ENCODE results near the gene GAK.

GAK gene

GRCh38 chr4:909821-910220, 22.3 kb downstream of the GAK start:
- DNase-seq (ENCODE audit: extremely low read depth in 1 of 2, low read depth in 1 of 2) = no peak

DNA sequence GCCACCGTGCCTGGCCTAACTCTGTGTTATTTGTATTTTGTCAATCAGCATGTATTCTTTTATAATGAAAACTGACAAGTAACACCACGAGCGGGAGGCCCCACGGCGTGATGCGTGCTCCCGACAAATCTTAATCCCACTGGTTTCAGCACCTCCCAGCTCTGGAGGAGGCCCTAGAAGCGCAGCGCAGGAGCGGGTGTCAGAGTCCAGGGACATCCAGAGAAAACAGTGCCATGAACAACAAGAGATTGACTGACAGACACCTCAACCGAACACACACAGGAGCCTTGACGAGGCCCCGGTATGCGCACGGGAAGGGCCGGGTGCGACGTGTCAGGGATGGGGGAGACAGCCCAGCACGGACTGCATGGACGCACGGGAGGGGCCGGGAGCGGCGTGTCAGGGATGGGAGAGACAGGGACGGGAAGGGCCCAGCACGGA, 23.0 kb downstream of the GAK start:
- no peak for DNase-seq (ENCODE audit: extremely low read depth in 1 of 2, low read depth in 1 of 2)

DNA sequence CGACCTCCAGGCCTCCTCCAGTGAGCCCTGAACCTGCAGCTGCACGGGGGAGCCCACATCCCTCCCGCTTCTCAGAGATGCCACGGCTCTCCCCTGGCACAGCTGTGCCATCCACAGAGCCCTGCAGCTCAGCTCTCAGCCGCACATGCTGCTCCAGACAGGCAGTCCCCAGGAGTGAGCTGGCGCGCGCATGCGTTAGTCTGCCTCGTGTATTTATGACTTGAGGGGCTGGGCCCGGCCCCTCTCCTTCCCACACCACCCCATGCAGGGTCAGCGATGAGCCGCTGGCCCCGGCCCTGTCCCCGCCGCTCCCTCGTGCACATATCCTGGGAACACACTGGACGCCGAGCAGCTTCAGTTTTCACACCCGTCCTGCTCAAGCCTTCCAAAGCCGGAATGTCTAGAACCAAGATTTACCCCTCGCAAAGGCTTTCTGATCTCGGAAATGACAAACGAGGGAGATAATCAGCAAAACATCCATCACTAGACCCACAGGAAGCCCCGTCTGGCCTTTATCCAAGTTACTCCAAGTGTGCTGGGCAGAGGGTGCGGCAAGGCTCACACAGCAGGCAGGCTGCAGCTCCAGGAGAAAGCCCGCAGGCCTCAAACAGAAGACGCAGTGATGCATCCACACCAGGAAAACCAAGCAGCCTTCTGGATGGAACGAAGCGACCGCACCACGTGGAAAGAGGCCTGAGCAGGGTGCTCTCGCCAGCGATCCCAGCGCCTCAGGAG, 24.3 kb downstream of the GAK start:
- no peak for DNase-seq (ENCODE audit: extremely low read depth in 1 of 2, low read depth in 1 of 2)

DNA sequence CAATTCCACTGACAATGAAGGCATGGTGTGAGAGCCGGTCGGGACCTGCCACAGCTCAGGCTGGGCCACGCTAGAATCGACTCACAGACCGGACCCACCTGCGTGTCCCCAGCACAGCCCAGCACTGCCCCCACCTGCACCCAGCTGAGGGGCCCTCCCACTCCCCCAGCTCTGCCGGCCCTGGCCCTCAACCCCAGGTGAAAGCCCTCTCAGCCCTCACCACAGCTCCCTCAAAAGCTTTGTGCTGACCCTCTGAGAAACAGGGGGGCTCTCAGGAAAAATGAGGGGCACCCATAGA, 25.1 kb downstream of the GAK start:
- no peak for DNase-seq (ENCODE audit: extremely low read depth in 1 of 2, low read depth in 1 of 2)

- DNase-seq (ENCODE audit: extremely low read depth in 1 of 2, low read depth in 1 of 2) = no peak
Measured at GRCh38 chr4:906339-907102, 25.6 kb downstream of the GAK start.

DNA sequence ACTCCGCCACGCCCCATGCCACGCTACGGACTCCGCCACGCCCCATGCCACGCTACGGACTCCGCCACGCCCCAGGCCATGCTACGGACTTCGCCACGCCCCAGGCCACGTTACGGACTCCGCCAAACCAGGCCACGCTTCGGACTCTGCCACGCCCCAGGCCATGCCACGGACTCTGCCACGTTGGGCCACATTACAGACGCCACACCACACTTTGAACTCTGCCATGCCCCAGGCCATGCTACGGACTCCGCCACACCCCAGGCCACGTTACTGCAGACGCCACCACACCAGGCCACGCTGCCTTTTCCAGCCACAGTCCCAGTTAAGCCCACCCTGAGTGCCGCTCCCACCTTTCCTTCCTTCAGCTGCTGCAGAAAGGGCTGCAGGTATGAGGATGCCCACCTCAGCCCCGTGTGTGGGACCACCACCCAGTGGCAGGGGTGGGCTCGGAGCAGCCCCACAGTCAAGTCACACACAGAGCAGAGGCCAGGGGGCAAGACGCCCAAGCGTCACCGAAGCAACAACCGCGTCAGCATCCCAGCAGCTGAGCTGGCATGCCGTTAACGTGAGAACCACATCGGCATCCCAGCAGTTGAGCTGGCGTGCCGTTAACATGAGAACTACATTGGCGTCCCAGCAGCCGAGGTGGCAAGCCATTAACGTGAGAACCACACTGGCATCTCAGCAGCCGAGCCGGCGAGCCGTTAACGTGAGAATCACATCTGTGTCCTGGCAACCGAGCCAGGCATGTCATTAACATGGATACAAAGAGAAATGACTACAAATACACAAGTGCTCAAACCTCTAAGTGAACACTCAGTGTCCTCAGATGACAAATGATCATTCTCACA, 26.4 kb downstream of the GAK start:
- no peak for DNase-seq (ENCODE audit: extremely low read depth in 1 of 2, low read depth in 1 of 2)

DNA sequence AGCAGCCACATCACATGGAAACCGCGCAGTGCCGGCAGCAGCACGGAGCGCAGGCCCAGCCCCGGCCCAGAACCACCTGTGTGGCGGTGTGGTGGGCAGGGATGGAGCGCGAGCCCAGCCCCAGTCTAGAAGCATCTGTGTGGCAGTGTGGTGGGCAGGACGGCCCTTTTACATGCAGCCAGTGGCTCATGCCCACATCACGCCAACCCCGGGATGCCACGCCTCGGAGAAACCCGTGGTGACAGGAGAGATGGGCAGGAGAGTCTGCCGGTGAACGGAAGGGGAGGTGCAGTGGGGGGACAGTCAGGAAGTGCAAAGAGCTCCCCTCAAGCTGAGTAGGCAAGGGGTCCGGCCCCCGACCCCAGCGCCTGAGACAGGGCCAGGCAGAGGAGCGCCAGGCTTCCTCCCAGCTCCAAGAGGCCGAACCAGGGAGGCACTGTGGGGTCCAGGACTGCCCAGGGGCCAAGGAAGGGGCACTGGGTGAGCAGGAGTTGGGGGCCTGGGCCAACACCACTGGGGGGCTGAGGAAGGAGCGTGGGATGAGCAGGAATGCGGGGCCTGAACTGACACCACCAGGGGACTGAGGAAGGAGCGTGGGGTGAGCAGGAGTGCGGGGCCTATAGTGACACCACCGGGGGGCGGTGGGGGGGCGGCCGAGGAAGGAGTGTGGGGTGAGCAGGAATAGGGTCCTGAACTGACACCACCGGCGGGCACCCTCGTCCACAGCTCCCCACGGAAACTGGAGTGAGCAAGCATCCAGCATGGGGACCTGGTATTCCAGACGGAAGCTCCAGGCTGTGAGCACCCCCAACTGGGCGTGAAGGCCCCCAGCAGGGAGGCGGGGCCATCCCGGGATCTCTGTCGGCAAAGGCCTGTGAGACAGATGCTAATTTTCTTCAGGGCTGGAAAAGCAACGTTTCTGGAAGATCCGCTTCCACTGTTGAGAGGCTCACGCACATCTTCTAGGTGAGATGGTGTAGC, 28.8 kb downstream of the GAK start:
- DNase-seq (ENCODE audit: extremely low read depth in 1 of 2, low read depth in 1 of 2) = no peak

DNA sequence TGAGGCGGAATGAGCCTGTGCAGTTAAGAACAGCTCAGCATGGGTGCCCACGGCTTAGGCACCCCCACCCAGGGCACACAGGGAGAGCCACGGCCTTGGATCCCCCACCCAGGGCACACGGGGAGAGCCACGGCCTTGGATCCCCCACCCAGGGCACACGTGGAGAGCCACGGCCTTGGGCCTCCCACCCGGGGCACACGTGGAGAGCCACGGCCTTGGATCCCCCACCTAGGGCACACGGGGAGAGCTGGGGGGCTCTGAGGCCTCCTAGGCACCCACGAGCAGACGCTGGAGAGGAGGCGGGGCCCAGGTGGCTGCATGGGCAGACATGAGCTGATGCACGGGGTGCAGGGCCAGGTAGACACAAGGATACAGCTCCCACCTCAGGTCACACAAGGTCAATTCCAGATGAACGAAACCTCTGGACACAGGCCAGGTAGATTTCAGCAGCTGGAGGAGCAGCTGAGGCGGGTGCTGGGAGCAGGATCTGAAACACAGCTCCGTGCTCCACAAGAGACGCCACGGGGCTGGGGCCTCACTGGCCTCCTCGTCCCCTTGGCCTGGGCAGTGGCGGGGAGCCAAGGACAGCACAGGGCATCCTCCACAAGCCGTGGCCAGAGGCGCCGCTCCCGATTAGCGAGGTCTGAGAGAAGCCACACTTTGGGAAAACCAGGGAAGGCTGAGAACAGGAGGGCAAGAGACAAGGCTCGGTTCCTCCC, 30.8 kb downstream of the GAK start:
- DNase-seq (ENCODE audit: extremely low read depth in 1 of 2, low read depth in 1 of 2) = no peak

- DNase-seq (ENCODE audit: extremely low read depth in 1 of 2, low read depth in 1 of 2) = no peak
Measured at GRCh38 chr4:900721-901120, 31.4 kb downstream of the GAK start.

GRCh38 chr4:900073-900472, 32.0 kb downstream of the GAK start:
- no peak for DNase-seq (ENCODE audit: extremely low read depth in 1 of 2, low read depth in 1 of 2)

DNA sequence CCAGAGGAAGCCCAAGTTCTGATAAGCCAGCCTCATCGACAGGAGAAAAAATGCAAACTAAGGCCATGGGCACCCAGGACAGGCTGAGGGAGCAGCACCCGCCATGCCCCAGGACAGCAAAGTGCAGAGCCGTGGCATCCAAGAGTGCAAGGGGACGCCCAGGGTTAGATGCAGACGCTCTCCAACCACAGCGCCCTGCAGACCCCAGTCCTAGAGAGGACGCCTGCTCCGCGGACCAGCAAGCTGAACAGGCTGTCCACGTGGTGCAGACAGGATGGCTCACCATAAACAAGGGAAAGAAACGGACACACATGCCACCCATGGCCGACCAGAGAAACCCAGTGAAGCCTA, 32.6 kb downstream of the GAK start:
- no peak for DNase-seq (ENCODE audit: extremely low read depth in 1 of 2, low read depth in 1 of 2)

DNA sequence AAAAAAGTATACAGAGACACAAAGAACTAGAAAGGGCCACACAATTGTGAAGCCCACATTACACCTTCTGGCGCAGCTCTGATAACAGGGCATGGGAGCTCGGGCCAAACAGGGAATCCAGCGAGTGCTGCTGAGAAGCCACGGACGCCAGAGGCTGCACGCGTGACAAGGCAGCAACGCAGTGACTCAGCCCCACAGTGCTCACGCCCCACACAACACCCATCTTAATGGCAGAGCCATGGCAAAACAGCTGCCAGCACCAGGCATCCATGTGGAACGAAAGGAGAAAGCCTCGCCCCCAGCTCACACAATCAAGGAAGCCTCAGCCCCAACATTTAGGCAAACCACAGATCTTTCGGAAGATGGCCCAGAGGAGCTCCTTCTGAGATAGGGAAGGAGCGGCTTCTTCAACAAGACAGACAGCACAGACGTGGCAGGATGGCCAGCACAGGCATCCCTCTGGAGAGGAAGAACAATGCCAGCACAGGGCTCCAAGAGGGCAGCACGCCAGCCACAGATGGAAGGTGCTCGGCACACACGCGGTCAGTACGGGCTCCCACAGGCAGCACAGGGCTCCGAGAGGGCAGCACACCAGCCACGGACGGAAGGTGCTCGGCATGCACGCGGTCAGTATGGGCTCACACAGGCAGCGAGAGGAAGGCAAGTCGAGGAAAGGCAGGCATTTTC, 33.1 kb downstream of the GAK start:
- DNase-seq (ENCODE audit: extremely low read depth in 1 of 2, low read depth in 1 of 2) = no peak

GRCh38 chr4:898123-898522, 34.0 kb downstream of the GAK start:
- no peak for DNase-seq (ENCODE audit: extremely low read depth in 1 of 2, low read depth in 1 of 2)

- DNase-seq (ENCODE audit: extremely low read depth in 1 of 2, low read depth in 1 of 2) = no peak
Measured at GRCh38 chr4:896630-897029, 35.5 kb downstream of the GAK start.

DNA sequence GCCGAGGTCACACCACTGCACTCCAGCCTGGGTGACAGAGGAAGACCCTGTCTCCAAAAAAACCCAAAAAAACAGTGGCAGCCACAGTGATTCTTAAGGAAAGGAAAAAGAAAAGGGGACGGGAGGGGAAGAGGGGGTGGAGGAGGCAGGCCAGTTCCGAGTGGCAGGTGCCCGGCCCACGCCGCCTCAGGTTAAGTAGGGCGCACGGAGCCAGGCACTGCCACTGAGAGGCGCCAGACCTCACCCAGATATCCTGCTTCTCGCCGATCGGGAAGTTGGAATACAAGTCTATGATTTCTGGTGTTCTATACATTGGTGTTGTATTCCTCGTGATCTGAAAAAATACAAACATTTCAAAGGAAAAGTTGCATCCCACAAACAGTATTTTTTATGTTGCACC, 35.9 kb downstream of the GAK start:
- no peak for DNase-seq (ENCODE audit: extremely low read depth in 1 of 2, low read depth in 1 of 2)

- DNase-seq (ENCODE audit: extremely low read depth in 1 of 2, low read depth in 1 of 2) = no peak
Measured at GRCh38 chr4:895596-895995, 36.5 kb downstream of the GAK start.

DNA sequence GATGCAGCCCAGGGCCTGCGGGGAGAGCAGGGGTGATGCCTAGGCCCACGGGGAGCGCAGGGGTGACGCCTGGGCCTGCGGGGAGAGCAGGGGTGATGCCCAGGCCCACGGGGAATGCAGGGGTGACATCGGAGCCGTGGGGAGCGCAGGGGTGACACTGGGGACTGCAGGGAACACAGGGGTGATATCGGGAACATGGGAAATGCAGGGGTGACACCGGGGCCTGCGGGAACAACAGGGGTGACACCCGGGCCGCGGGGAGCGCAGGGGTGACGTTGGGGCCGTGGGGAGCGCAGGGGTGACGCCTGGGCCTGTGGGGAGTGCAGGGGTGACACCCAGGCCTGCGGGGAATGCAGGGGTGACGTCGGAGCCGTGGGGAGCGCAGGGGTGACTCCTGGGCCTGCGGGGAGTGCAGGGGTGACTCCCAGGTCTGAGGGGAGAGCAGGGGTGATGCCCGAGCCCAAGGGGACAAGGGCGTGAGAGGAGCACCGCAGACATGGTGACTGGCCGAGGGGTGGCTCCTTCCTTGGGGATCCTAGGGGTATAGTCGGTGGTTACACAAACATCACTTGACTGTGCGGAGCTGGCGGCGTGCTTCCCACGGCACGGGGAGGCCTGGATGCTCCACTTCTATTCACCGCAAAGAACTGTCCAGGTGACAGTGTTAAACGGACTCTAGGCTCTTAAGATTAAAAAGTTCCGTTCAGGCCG, 38.0 kb downstream of the GAK start:
- no peak for DNase-seq (ENCODE audit: extremely low read depth in 1 of 2, low read depth in 1 of 2)

DNA sequence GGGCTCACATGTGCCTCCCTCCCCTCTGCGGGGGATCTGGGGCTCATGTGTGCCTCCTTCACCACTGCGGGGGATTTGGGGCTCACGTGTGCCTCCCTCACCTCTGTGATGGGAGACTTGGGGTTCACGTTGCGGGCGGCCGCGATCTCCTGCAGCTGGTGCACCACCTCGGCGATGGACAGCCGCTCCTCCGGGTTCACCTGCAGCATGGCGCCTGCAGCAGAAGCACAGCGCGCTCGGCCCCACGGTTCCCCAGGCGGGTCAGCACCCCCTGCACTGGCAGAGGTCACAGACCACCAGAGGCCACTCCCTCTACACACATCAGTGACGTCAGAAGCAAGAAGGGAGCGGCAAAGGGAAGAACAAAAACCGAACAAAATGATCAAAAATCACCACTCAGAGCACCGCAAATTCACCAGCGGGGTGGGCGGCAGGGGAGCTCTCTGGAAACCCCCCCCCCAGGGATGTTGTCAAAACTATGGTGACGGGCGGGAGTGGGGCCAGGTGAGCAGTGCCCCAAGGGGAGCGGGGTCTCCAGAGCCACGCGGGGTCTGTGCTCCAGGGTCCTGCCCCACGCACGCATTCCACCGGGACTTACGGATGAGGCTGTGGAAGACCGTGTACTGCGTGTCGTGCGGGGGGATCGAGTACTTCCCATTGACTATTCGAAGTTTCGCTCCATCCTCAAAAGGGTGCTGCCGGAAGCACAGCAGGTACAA, 38.7 kb downstream of the GAK start:
- no peak for DNase-seq (ENCODE audit: extremely low read depth in 1 of 2, low read depth in 1 of 2)
